NCI-H774 (cell line): ENCODE results near the gene PRRT1B.
"Not testable (repeated sequence)": the region's sequence is repeated elsewhere in the genome, so short reads cannot be mapped to it uniquely, and the experiment has no call there.

Source experiments
- DNase-seq: peaks from one replicate; lab custom pipeline; 2025; lab: John Stamatoyannopoulos, UW

Gene PRRT1B

GRCh38 chr9:131550465-131550864, 5.1 kb downstream of the PRRT1B start:
- not testable (repeated sequence) for DNase-seq

GRCh38 chr9:131552030-131552429, 6.7 kb downstream of the PRRT1B start:
- DNase-seq: no peak

GRCh38 chr9:131554087-131554842, 8.9 kb downstream of the PRRT1B start:
- no peak for DNase-seq

- DNase-seq: no peak
These were observed 9.6 kb downstream of the PRRT1B start for GRCh38 chr9:131554843-131555351.

GRCh38 chr9:131555841-131556673, 10.7 kb downstream of the PRRT1B start:
- no peak for DNase-seq

GRCh38 chr9:131557855-131558548, 12.7 kb downstream of the PRRT1B start:
- DNase-seq: no peak

- no peak for DNase-seq
These were observed 14.2 kb downstream of the PRRT1B start for GRCh38 chr9:131559421-131560000.

GRCh38 chr9:131562032-131562959, 17.0 kb downstream of the PRRT1B start:
- no peak for DNase-seq

- no peak for DNase-seq
These were observed 20.0 kb downstream of the PRRT1B start for GRCh38 chr9:131565369-131565768.

GRCh38 chr9:131566158-131566557, 20.8 kb downstream of the PRRT1B start:
- DNase-seq: no peak

- DNase-seq: no peak
These were observed 22.6 kb downstream of the PRRT1B start for GRCh38 chr9:131567910-131568309.

- no peak for DNase-seq
These were observed 29.7 kb downstream of the PRRT1B start for GRCh38 chr9:131574730-131575640.

- no peak for DNase-seq
These were observed 30.9 kb downstream of the PRRT1B start for GRCh38 chr9:131575946-131576853.

GRCh38 chr9:131577005-131578000, 32.0 kb downstream of the PRRT1B start:
- DNase-seq: no peak

GRCh38 chr9:131578021-131578420, 32.7 kb downstream of the PRRT1B start:
- no peak for DNase-seq

GRCh38 chr9:131578731-131579504, 33.6 kb downstream of the PRRT1B start:
- no peak for DNase-seq

GRCh38 chr9:131579789-131580211, 34.5 kb downstream of the PRRT1B start:
- DNase-seq: no peak
